Activated gamma-delta T cell treated with anti-CD3 and anti-CD28 coated beads, Interleukin-2, amount 50 U/mL, for 16 hours (primary cell): Measurements from ENCODE around the gene VMAC.
A peak's percentile ranks its signal among the peaks of the same experiment; 100 is the strongest.
"Not testable (repeated sequence)": the region's sequence is repeated elsewhere in the genome, so short reads cannot be mapped to it uniquely, and the experiment has no call there.

Source experiments
- DNase-seq: peaks from one replicate; pipeline ENCODE4 v3.0.0-alpha.2; 2020; ENCODE audit warnings: low read depth

VMAC gene, protein sequence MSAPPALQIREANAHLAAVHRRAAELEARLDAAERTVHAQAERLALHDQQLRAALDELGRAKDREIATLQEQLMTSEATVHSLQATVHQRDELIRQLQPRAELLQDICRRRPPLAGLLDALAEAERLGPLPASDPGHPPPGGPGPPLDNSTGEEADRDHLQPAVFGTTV

DNA sequence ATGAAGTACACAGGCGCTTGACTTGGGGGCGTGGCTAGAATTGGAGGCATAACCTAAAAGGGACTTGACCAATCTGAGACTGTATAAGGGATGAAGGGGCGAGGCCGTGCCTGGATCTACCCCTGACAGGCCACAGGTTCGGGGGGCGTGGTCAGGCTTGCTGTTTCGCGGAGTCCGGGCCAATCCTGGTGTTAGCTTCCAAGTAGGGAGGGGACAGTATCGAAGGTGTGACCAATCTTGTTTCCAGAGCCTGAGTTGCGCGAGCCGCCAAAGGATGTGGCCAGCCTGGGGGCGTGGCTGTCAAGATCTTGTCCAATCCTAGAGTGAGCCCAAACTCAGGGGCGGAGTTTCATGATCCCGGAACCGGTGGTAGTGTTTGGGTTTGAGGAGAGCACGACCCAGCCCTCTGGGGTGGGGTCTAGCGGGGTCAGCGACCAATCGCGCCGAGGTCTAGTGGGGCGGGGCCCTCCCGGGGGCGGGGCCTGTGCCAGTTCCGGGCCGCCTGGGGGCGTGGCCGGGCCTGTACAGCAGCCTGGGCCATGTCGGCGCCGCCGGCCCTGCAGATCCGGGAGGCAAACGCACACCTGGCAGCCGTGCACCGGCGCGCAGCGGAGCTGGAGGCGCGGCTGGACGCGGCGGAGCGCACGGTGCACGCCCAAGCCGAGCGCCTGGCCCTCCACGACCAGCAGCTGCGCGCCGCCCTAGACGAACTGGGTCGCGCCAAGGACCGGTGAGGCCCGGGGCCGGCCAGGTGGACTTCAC lies at the start of gene VMAC:
Gene VMAC, plus strand, starts transcription at position 521 of the 762 bp plus-strand sequence. Its CDS starts 19 bp downstream, at position 540.
- peak; percentile 100 for DNase-seq

- DNase-seq = not testable (repeated sequence)
Observed at GRCh38 chr19:5855151-5855550, 49.5 kb upstream of the VMAC start.

- DNase-seq = no peak
Observed at GRCh38 chr19:5857203-5858081, 47.2 kb upstream of the VMAC start.

GRCh38 chr19:5863030-5863665 lies 41.5 kb upstream of the VMAC start:
- DNase-seq = no peak

- DNase-seq = no peak
Observed at GRCh38 chr19:5864013-5864720, 40.5 kb upstream of the VMAC start.

DNA sequence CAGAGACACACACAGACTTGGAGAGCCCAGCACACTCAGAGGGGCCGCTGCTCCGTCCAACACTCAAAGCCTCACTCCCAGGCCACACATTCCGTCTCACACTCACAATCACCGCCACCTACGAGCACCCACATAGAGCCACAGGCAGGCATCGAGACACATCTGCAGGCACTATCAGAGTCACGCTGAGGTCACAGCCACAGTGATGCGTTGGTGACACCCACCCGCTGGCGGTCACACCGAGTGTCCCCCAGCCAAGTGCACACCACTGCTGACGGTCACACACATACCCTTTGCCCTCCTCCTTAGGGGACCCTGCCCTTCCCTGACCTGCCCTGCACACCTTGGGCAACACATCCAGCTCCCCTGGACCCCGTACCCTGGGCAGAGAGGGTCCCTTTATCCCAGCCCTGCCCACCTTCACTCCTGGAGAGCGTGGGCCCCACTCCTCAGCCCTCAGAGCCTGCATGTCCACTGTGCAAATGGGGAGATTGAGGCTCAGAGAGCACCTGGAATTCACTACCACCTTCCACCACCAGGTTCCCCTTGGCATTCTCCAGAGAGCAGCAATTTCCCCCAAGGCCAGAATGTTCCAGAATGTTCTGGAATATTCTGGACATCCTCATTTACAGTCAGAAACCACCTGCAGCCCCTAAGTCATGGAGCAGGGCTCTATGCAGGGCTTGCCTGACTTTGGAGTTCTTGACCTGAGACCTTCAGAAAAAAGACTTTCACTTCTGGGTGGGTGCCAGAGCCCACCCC lies 39.8 kb upstream of the VMAC start:
- no peak for DNase-seq

GRCh38 chr19:5865772-5866171 lies 38.9 kb upstream of the VMAC start:
- DNase-seq = no peak

GRCh38 chr19:5867201-5868136 lies 37.2 kb upstream of the VMAC start:
- no peak for DNase-seq

DNA sequence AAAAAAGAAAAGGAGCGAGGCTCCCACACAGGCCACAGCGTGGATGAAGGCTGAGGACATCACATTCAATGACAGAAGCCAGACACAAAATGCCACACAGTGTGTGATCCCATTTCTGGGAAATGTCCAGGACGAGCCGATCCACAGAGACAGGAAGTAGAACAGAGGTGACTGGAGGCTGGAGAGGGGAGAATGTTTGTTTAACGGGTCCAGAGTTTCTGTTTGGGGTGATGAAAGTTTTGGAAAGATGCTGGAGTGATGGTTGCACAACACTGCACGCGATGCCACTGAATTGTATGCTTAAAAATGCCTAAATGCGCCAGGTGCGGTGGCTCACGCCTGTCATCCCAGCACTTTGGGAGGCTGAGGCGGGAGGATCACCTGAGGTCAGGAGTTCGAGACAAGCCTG lies 33.7 kb upstream of the VMAC start:
- no peak for DNase-seq

- DNase-seq = no peak
Observed at GRCh38 chr19:5873617-5874199, 31.0 kb upstream of the VMAC start.

DNA sequence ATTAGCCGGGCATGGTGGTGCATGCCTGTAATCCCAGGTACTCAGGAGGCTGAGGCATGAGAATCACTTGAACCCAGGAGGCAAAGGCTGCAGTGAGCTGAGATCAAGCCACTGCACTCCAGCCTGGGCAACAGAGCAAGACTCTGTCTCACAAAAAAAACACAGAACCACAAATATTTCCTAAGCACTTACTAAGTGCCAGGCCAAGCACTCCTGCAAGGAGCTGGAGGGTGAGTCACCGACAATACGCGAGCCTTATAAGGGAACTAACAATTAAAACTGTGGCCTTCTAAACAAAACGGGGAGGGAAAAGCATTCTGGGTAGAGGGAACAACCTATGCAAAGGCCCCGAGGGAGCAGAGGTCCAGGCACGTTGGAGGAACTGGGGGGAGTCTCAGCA lies 30.2 kb upstream of the VMAC start:
- DNase-seq = not testable (repeated sequence)

DNA sequence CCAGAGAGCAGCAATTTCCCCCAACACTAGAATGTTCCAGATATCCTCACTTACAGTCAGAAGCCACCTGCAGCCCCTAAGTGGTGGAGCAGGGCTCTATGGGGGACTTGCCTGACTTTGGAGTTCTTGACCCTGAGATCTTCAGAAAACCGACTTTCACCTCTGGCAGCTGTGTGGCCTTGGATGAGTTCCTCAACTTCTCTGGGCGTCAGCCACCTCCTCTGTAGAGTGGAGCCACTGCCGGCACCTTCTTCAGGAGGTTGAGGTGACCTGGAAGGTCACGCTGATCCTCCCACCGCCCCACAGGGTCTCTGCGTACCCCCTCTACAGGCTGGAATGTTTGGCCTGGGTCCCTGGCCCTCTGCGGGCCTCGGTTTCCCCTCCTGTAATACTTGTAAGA lies 27.2 kb upstream of the VMAC start:
- DNase-seq = no peak

GRCh38 chr19:5877882-5878281 lies 26.8 kb upstream of the VMAC start:
- DNase-seq = no peak

GRCh38 chr19:5880196-5880595 lies 24.5 kb upstream of the VMAC start:
- no peak for DNase-seq

GRCh38 chr19:5880604-5881078 lies 24.0 kb upstream of the VMAC start:
- DNase-seq = no peak

- no peak for DNase-seq
Observed at GRCh38 chr19:5881543-5882299, 23.0 kb upstream of the VMAC start.

GRCh38 chr19:5882421-5882968 lies 22.2 kb upstream of the VMAC start:
- no peak for DNase-seq
